ENCODE data around the gene CNTNAP5. TPM values are rescaled to one million over a fixed set of nuclear protein-coding genes. Genes with fewer than 3 reads are reported as not detected.

CNTNAP5 gene
- total RNA-seq, 1 donor from 2014 or later, result not detected

DNA sequence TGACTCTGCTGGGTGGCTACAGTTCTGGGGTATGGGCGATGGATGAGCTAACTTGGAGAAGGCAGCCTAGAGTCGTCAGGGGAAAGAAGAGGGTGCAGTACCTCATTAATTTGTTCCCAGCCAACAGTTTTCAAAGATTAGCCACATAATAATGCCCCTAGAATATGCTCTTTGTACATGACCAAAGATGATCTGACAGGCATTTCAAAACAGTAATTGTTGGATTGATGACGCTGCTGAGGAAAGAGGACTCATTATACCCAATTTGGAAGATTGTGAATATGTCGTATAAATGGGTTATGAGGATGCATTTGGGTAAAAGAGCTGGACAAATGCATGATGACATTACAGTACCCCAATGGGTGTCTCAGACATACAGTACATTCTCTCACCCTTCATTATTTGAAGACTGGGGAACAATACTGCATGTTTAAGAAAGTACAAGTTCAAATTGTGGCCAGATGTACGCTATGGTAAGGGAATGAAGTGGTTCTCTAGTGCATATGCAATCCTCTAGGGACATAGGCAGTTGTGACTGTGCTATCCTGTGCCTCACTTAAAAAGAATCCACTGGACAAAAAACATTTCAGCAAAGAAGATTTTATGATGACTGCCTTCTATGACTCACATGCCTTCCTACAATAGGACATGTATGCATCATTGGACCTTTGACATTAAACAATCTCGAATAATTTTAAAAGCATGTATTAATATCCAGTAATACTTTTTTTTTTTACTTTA is 233.2 kb downstream of the CNTNAP5 start:
- no peaks in the 10 kb centered on the region for H3K27me3 Mint-ChIP-seq (ENCODE audit: low read depth)
- H3K36me3 Mint-ChIP-seq (ENCODE audit: low read depth), result no peaks in the 10 kb centered on the region
- no peak overlapping the region for H3K27ac Mint-ChIP-seq

GRCh38 chr2:124261456-124261855 is 236.4 kb downstream of the CNTNAP5 start:
- Mint-ChIP-seq H3K4me1 (ENCODE audit: low read depth) (no peaks in the 10 kb centered on the region), H3K4me3 (ENCODE audit: low read depth) (no peak overlapping the region), H3K27me3 (ENCODE audit: low read depth) (no peaks in the 10 kb centered on the region), H3K36me3 (ENCODE audit: low read depth) (no peaks in the 10 kb centered on the region), H3K9me3 (peaks cover 33% of the 10 kb centered on the region), H3K27ac (no peak overlapping the region)
- DNase-seq (ENCODE audit: low spot score), result no peak
- intact Hi-C loops (cut with micrococcal nuclease), result no loop called here

More for the DNA sequence above, 233.2 kb downstream of the CNTNAP5 start:
- intact Hi-C loops (cut with micrococcal nuclease), result no loop called here
- Mint-ChIP-seq H3K4me1 (ENCODE audit: low read depth) (no peaks in the 10 kb centered on the region), H3K4me3 (ENCODE audit: low read depth) (no peak overlapping the region), H3K9me3 (peaks cover 20% of the 10 kb centered on the region)
- DNase-seq (ENCODE audit: low spot score), result no peak

DNA sequence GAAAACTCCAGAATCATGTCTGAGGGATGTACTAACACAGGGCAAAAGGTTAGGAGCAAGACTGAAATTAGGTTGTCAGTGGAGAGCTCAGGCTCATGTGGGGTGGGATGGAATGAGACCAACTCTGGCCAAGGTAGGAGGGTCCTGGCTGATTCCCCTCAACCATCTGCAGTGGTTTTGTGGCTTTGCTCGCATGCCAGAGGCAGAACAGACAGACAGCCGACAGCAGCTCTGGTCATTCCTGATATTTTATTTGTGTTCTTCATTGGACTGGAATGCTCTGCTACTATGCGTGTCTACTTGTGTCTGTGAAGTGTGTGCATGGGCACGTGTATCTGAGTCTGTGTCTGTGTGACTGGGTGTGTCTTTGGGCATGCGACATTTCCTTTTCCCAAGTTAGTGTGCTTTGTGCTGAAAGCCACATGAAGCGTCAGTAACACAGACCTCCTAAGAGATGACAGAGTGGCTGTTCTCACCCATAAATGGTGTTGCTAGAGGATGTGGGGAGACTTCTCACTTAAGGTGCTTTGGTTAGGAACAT is 239.5 kb downstream of the CNTNAP5 start:
- H3K27me3 Mint-ChIP-seq (ENCODE audit: low read depth), result no peaks in the 10 kb centered on the region
- intact Hi-C loops (cut with micrococcal nuclease), result no loop called here
- no peaks in the 10 kb centered on the region for H3K4me1 Mint-ChIP-seq (ENCODE audit: low read depth)
- no peak for DNase-seq (ENCODE audit: low spot score)
- no peak overlapping the region for H3K27ac Mint-ChIP-seq
- peaks cover 21% of the 10 kb centered on the region for H3K9me3 Mint-ChIP-seq
- no peaks in the 10 kb centered on the region for H3K36me3 Mint-ChIP-seq (ENCODE audit: low read depth)
- H3K4me3 Mint-ChIP-seq (ENCODE audit: low read depth), result no peak overlapping the region

GRCh38 chr2:124267794-124268193 is 242.7 kb downstream of the CNTNAP5 start:
- intact Hi-C loops (cut with micrococcal nuclease), result no loop called here
- Mint-ChIP-seq H3K4me1 (ENCODE audit: low read depth) (no peaks in the 10 kb centered on the region), H3K27ac (no peak overlapping the region)

GRCh38 chr2:124269348-124269747 is 244.3 kb downstream of the CNTNAP5 start:
- intact Hi-C loops (cut with micrococcal nuclease), result no loop called here
- no peak for DNase-seq (ENCODE audit: low spot score)
- H3K27ac Mint-ChIP-seq, result no peak overlapping the region
- no peak overlapping the region for H3K4me3 Mint-ChIP-seq (ENCODE audit: low read depth)
- H3K36me3 Mint-ChIP-seq (ENCODE audit: low read depth), result no peaks in the 10 kb centered on the region
- no peaks in the 10 kb centered on the region for H3K27me3 Mint-ChIP-seq (ENCODE audit: low read depth)
- H3K4me1 Mint-ChIP-seq (ENCODE audit: low read depth), result no peaks in the 10 kb centered on the region
- H3K9me3 Mint-ChIP-seq, result peaks cover 26% of the 10 kb centered on the region

More at GRCh38 chr2:124267794-124268193, 242.7 kb downstream of the CNTNAP5 start:
- DNase-seq (ENCODE audit: low spot score), result no peak
- Mint-ChIP-seq H3K36me3 (ENCODE audit: low read depth) (no peaks in the 10 kb centered on the region), H3K9me3 (peaks cover 29% of the 10 kb centered on the region), H3K4me3 (ENCODE audit: low read depth) (no peak overlapping the region), H3K27me3 (ENCODE audit: low read depth) (no peaks in the 10 kb centered on the region)

DNA sequence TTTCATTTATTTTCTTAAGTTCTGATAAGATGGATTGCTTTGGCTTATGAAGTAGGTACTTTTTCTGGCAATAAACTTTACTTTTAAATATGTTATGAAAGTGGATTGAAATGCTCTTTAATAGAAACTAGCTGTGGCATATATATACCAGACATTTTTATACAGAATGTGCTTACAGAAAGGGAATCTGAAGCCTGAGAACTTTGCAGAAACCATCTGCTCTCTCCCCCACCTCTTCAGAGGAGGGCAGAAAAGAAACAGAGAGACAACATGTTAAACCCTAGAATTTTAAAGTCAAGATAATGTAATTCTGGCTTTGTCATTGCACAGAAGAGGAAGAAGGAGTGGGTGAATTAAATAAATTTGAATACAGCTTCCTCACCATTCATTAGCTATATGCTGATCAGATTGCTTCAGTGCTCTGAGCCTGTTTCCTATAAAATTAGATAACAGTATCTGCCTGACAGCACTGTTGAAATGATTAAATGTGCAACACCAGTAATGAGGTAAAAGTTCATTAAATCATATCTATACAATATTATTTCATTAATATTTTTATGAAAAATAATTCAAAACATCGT is 247.3 kb downstream of the CNTNAP5 start:
- intact Hi-C loops (cut with micrococcal nuclease), result no loop called here
- H3K36me3 Mint-ChIP-seq (ENCODE audit: low read depth), result no peaks in the 10 kb centered on the region
- no peak overlapping the region for H3K27ac Mint-ChIP-seq
- H3K4me1 Mint-ChIP-seq (ENCODE audit: low read depth), result no peaks in the 10 kb centered on the region
- no peak overlapping the region for H3K4me3 Mint-ChIP-seq (ENCODE audit: low read depth)
- H3K9me3 Mint-ChIP-seq, result peaks cover 23% of the 10 kb centered on the region
- H3K27me3 Mint-ChIP-seq (ENCODE audit: low read depth), result no peaks in the 10 kb centered on the region
- no peak for DNase-seq (ENCODE audit: low spot score)

- Mint-ChIP-seq H3K27ac (no peak overlapping the region), H3K36me3 (ENCODE audit: low read depth) (no peaks in the 10 kb centered on the region), H3K9me3 (peaks cover under 1% of the 10 kb centered on the region), H3K27me3 (ENCODE audit: low read depth) (no peaks in the 10 kb centered on the region), H3K4me1 (ENCODE audit: low read depth) (no peaks in the 10 kb centered on the region), H3K4me3 (ENCODE audit: low read depth) (no peak overlapping the region)
- intact Hi-C loops (cut with micrococcal nuclease), result no loop called here
- DNase-seq (ENCODE audit: low spot score), result no peak
Observed at GRCh38 chr2:124281541-124281940, 256.5 kb downstream of the CNTNAP5 start.

GRCh38 chr2:124283096-124283495 is 258.0 kb downstream of the CNTNAP5 start:
- Mint-ChIP-seq H3K4me3 (ENCODE audit: low read depth) (no peak overlapping the region), H3K27me3 (ENCODE audit: low read depth) (no peaks in the 10 kb centered on the region), H3K9me3 (peaks cover 5% of the 10 kb centered on the region), H3K4me1 (ENCODE audit: low read depth) (no peaks in the 10 kb centered on the region), H3K27ac (no peak overlapping the region), H3K36me3 (ENCODE audit: low read depth) (no peaks in the 10 kb centered on the region)
- intact Hi-C loops (cut with micrococcal nuclease), result no loop called here
- no peak for DNase-seq (ENCODE audit: low spot score)

GRCh38 chr2:124286089-124286783 is 261.1 kb downstream of the CNTNAP5 start:
- Mint-ChIP-seq H3K4me3 (ENCODE audit: low read depth) (no peak overlapping the region), H3K27me3 (ENCODE audit: low read depth) (no peaks in the 10 kb centered on the region), H3K4me1 (ENCODE audit: low read depth) (no peaks in the 10 kb centered on the region), H3K9me3 (peaks cover 5% of the 10 kb centered on the region), H3K36me3 (ENCODE audit: low read depth) (no peaks in the 10 kb centered on the region), H3K27ac (no peak overlapping the region)
- DNase-seq (ENCODE audit: low spot score), result no peak
- intact Hi-C loops (cut with micrococcal nuclease), result no loop called here

DNA sequence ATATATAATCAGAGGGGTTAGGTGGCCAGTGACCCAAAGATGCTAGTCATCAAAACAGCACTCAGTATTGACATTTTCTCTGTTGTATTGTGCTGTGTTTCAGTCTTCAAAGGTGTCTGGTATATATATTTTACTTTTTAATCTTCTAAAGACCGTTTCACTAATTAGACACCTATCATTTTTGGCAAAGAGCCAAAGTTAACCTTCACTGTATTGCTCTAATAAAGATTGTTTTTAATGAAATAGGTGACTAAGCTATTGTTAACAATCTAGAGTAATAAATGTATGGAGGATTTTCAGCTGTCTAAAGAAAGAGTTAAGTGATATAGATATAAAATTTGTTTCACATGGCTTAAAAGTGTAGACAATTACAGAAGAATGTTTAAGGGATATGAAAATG is 264.0 kb downstream of the CNTNAP5 start:
- H3K36me3 Mint-ChIP-seq (ENCODE audit: low read depth), result no peaks in the 10 kb centered on the region
- H3K27me3 Mint-ChIP-seq (ENCODE audit: low read depth), result no peaks in the 10 kb centered on the region
- no peaks in the 10 kb centered on the region for H3K4me1 Mint-ChIP-seq (ENCODE audit: low read depth)
- DNase-seq (ENCODE audit: low spot score), result no peak
- H3K4me3 Mint-ChIP-seq (ENCODE audit: low read depth), result no peak overlapping the region
- H3K27ac Mint-ChIP-seq, result no peak overlapping the region
- intact Hi-C loops (cut with micrococcal nuclease), result no loop called here
- peaks cover 8% of the 10 kb centered on the region for H3K9me3 Mint-ChIP-seq

DNA sequence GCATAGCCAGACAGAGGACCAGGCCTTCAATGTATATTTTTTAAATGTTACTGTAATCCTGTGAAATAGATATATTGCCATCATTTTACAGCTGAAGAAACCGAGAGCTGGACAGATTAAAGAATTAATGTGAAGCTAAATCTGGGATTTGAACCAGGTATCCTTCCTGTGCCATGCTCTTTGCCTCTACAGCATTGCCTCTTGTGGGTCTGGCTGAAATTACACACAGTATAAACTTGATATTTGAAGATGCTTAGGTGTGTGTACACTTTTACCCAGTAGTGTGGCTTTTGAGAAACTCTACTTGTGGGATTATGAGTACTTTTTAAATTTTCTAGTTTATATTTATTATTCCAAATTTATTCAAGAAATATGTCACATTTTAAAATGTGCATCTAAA is 264.5 kb downstream of the CNTNAP5 start:
- no peaks in the 10 kb centered on the region for H3K27me3 Mint-ChIP-seq (ENCODE audit: low read depth)
- H3K9me3 Mint-ChIP-seq, result peaks cover 8% of the 10 kb centered on the region
- H3K4me3 Mint-ChIP-seq (ENCODE audit: low read depth), result no peak overlapping the region
- H3K36me3 Mint-ChIP-seq (ENCODE audit: low read depth), result no peaks in the 10 kb centered on the region
- intact Hi-C loops (cut with micrococcal nuclease), result no loop called here
- DNase-seq (ENCODE audit: low spot score), result no peak
- H3K4me1 Mint-ChIP-seq (ENCODE audit: low read depth), result no peaks in the 10 kb centered on the region
- no peak overlapping the region for H3K27ac Mint-ChIP-seq

- no peak for DNase-seq (ENCODE audit: low spot score)
- no peaks in the 10 kb centered on the region for H3K4me1 Mint-ChIP-seq (ENCODE audit: low read depth)
- H3K4me3 Mint-ChIP-seq (ENCODE audit: low read depth), result no peak overlapping the region
- intact Hi-C loops (cut with micrococcal nuclease), result no loop called here
- H3K36me3 Mint-ChIP-seq (ENCODE audit: low read depth), result no peaks in the 10 kb centered on the region
- H3K27me3 Mint-ChIP-seq (ENCODE audit: low read depth), result no peaks in the 10 kb centered on the region
- no peak overlapping the region for H3K27ac Mint-ChIP-seq
- H3K9me3 Mint-ChIP-seq, result peaks cover 13% of the 10 kb centered on the region
Observed at GRCh38 chr2:124296470-124296869, 271.4 kb downstream of the CNTNAP5 start.

DNA sequence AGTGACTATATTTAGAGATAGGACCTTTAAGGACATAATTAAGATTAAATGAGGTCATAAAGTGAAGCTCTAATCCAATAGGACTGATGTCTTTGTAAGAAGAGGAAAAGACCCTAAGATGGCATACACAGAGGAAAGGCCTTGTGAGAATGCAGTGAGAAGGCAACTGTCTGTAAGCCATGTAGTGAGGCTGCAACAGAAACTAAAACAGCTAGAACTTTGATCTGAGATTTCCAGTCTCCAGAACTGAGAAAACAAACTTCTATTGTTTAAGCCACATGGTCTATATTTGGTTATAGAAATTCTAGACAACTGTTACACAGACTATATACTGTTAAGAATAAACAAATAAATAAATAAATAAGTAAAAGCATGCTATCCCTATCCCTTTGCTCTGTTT is 276.8 kb downstream of the CNTNAP5 start:
- H3K27ac Mint-ChIP-seq, result no peak overlapping the region
- no peaks in the 10 kb centered on the region for H3K27me3 Mint-ChIP-seq (ENCODE audit: low read depth)
- no peaks in the 10 kb centered on the region for H3K4me1 Mint-ChIP-seq (ENCODE audit: low read depth)
- peaks cover 23% of the 10 kb centered on the region for H3K9me3 Mint-ChIP-seq
- no peak overlapping the region for H3K4me3 Mint-ChIP-seq (ENCODE audit: low read depth)
- no peak for DNase-seq (ENCODE audit: low spot score)
- H3K36me3 Mint-ChIP-seq (ENCODE audit: low read depth), result no peaks in the 10 kb centered on the region
- intact Hi-C loops (cut with micrococcal nuclease), result no loop called here
